Activated CD4-positive, CD25-positive, alpha-beta regulatory T cell (primary cell): ENCODE data around the gene NPAT.
"Not testable (repeated sequence)": the region's sequence is repeated elsewhere in the genome, so short reads cannot be mapped to it uniquely, and the experiment has no call there.

Source experiments
- DNase-seq, 4 experiments: peaks; one replicate each; lab custom pipeline; 2025; lab: John Stamatoyannopoulos, UW

The NPAT gene

GRCh38 chr11:108148556-108148955 is 73.9 kb downstream of the NPAT start:
- DNase-seq = no peak

- DNase-seq = no peak
These were observed 75.3 kb downstream of the NPAT start for GRCh38 chr11:108147150-108147549.

- no peak for DNase-seq
These were observed 77.8 kb downstream of the NPAT start for GRCh38 chr11:108144615-108145014.

- no peak for DNase-seq
These were observed 80.1 kb downstream of the NPAT start for GRCh38 chr11:108142304-108142703.

GRCh38 chr11:108137212-108137611 is 85.2 kb downstream of the NPAT start:
- no peak for DNase-seq

GRCh38 chr11:108135845-108136544 is 86.4 kb downstream of the NPAT start:
- no peak for DNase-seq

- DNase-seq = not testable (repeated sequence)
These were observed 89.4 kb downstream of the NPAT start for GRCh38 chr11:108132993-108133538.

GRCh38 chr11:108131993-108132392 is 90.4 kb downstream of the NPAT start:
- DNase-seq = no peak

GRCh38 chr11:108128772-108129171 is 93.7 kb downstream of the NPAT start:
- no peak for DNase-seq

- DNase-seq = no peak
These were observed 97.3 kb downstream of the NPAT start for GRCh38 chr11:108125096-108125495.

- DNase-seq = no peak
These were observed 100.2 kb downstream of the NPAT start for GRCh38 chr11:108122166-108122628.

- DNase-seq = peak; percentile 91 to 94 (median 93)
These were observed 100.9 kb downstream of the NPAT start, which contains the start of gene ACAT1 for GRCh38 chr11:108121274-108122155. Gene ACAT1 (plus strand): TSS chr11:108121567. CDS start chr11:108121607, 40 bp downstream.

GRCh38 chr11:108120936-108121273 is 101.5 kb downstream of the NPAT start:
- DNase-seq = not testable (repeated sequence)

GRCh38 chr11:108117746-108118371 is 104.6 kb downstream of the NPAT start:
- DNase-seq = no peak

GRCh38 chr11:108115500-108116140 is 106.8 kb downstream of the NPAT start:
- DNase-seq = no peak

GRCh38 chr11:108112057-108112456 is 110.4 kb downstream of the NPAT start:
- DNase-seq = no peak

GRCh38 chr11:108111126-108111525 is 111.3 kb downstream of the NPAT start:
- no peak for DNase-seq
